Head of caudate nucleus (tissue), 42 donors: ENCODE results near the gene RPP30.

Experiments used
- DNase-seq, 42 donors: peaks; one replicate each; pipeline versions ENCODE4 v3.0.0 to v3.0.0-alpha.2; 2020 to 2021; ENCODE audit warnings: mixed read lengths in 7 of 42
- intact Hi-C: fragments of 100-400 bp; cut with DNase I; formaldehyde crosslinking; loops from one replicate; pipeline ENCODE4 v1.15.0; 2022

RPP30 gene

GRCh38 chr10:90871766-90872647 is at the start of gene RPP30:
Gene RPP30, plus strand, starts transcription at chr10:90871974. Its CDS starts 13 bp downstream, at chr10:90871987.
- intact Hi-C loops, result loop anchor here (5.0 kb wide), 1 partner anchor 120 kb away; no protein-coding TSS in a partner anchor
- DNase-seq, result peak; percentile 72 to 96 (median 91)

DNA sequence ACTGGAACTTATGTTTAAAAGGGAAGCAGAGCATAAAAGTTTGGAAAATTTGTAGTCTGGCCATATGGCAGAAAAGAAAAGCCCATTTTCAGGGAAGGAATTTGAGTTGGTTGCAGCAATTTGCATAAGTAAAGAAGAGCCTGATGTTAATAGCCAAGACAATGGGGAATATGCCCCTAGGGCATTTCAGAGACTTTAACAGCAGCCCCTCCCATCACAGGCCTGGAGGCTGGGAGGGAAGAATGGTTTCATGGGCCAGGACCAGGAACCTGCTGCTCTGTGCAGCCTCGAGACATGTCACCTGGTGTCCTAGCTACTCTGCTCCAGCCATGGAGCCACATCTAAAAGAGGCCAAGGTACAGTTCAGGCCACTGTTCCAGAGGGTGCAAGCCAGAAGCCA is 49.3 kb upstream of the RPP30 start:
- intact Hi-C loops, result no loop called here
- DNase-seq, result no peak

GRCh38 chr10:90832111-90832510 is 39.7 kb upstream of the RPP30 start:
- DNase-seq, result no peak
- intact Hi-C loops, result no loop called here

GRCh38 chr10:90834326-90834725 is 37.4 kb upstream of the RPP30 start:
- no peak for DNase-seq
- intact Hi-C loops, result no loop called here

GRCh38 chr10:90837486-90837885 is 34.3 kb upstream of the RPP30 start:
- intact Hi-C loops, result no loop called here
- DNase-seq, result no peak

DNA sequence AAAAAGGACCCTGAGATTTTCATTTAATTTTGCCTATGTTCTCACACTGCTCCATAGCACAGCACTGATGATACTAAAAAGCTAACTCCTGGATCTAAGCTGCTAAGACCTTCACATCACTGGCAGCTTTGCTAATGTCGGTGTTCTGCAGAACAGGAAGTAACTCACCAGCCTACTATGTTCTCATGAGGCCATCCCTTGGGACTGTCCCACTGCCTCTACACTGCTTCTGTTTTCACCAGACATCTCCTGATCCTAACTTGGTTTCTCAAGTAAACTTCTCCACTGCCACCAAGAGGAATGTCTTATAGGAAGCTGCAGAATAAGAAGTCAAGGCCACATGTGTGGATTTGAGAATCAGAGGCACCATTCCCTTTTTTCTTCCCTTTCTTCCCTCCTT is 29.0 kb upstream of the RPP30 start:
- intact Hi-C loops, result no loop called here
- no peak for DNase-seq

DNA sequence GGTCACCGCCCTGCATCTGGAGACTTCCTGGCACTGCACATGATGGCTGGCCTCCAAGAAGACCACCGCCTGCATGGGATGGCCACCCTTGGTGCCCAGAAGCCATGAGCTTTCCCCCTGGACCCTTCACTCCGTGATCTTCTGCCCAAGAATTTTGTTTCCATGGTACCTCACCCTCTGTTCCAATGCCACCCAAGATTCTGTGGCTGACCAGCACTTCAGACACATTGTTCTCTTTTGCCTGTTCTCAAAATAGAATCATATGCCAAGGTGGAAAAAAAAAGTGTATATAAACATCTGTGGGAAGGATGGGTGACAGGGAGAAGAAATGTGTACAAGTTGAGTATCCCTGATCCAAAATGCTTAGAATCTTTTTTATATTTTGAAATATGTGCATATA is 26.0 kb upstream of the RPP30 start:
- no peak for DNase-seq

GRCh38 chr10:90846746-90847145 is 25.0 kb upstream of the RPP30 start:
- intact Hi-C loops, result no loop called here
- no peak for DNase-seq

More for the DNA sequence above, 26.0 kb upstream of the RPP30 start:
- intact Hi-C loops, result no loop called here

- peak in 5 of 42 donors; percentile 4 to 52 (median 16) for DNase-seq
Observed at GRCh38 chr10:90847436-90847835, 24.3 kb upstream of the RPP30 start.

DNA sequence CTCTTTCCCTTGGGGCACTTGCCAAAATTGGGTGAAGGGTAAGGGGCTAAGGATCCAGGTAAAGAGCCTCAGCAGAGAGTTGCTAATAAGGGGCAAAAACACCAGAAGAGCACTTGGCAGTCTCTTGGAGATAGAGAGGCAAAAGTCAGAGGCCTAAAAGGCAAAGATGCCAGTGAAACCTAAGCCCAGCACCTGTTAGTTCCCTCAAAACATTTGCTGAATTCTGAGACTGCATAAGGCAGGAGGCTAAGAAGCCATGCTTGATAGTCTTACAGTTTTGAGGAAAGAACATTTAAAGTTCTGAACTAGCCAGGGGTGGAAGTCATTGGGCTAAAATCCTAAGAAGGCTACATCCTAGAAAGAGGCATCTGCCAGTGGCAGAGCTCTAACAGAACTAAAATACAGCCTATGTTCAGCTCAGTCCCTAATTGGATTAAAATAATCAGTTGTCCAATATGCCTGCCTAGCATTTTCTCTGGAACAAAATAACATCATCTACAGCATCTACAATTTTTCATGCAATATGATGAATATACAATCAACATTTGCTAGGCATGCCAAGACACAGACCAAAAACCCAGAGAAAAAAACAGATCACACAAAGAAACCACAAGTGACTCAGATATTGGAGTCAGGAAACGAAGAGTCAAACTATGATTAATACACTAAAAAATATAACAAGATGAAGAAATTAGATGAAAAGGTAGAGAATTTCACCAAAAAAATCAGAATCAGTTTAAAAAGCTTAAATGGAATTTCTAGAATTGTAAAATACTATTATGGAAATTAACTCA is 21.6 kb upstream of the RPP30 start:
- no peak for DNase-seq
- intact Hi-C loops, result no loop called here

More at GRCh38 chr10:90847436-90847835, 24.3 kb upstream of the RPP30 start:
- intact Hi-C loops, result no loop called here

GRCh38 chr10:90855126-90855525 is 16.6 kb upstream of the RPP30 start:
- intact Hi-C loops, result no loop called here
- DNase-seq, result no peak

- intact Hi-C loops, result no loop called here
- DNase-seq, result no peak
Observed at GRCh38 chr10:90856261-90856660, 15.5 kb upstream of the RPP30 start.

GRCh38 chr10:90856964-90857634 is 14.7 kb upstream of the RPP30 start:
- DNase-seq, result no peak
- intact Hi-C loops, result no loop called here

DNA sequence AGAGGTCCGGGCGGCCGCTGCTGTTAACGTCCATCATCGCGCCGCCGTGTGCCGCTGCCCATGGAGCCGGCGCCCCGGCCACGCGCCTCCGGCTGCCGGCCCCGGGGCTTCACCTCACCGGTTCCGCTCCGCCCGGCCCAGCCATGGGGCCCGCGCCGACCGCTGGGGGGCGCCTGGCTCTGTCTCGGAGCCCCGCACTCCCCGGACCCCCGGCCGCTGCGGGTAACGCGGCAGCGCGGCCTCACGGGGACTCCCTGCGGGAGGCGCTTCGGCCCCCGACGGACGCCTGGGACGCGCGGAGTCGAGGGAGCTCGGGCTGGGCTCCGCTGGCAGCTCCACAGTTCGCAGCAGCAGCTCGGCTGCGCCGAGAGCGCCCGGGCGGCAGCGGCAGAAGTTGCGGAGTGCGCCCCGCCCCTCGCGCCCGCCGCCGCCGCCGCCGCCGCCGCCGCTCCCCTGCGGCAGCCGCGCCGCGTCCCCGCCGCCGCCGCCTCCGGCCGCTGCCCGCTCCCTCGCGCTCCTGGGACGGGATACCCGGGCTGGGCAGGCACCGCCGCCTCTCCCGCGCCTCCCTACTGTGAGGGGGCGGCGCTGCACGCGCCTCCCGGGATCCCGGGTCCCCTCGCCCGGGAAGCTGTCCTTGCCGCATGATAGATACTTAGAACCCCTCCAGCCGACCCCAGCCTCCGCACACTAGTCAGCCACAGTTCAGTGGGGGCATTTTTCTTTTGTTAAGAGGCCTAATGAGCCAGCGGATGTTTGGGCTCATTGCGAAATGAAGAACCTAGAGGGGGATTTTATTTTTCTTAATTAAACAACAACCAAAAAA is 13.9 kb upstream of the RPP30 start, which contains the start of gene HTR7:
HTR7 (minus strand) TSS at position 405 of the 826 bp plus-strand sequence; CDS start at position 37, 368 bp downstream.
- intact Hi-C loops, result no loop called here
- peak in 38 of 42 donors; percentile 13 to 83 (median 57) for DNase-seq

- intact Hi-C loops, result no loop called here
- no peak for DNase-seq
Observed at GRCh38 chr10:90858461-90858968, 13.3 kb upstream of the RPP30 start.

- intact Hi-C loops, result no loop called here
- DNase-seq, result no peak
Observed at GRCh38 chr10:90859321-90859751, 12.4 kb upstream of the RPP30 start.

- intact Hi-C loops, result no loop called here
- no peak for DNase-seq
Observed at GRCh38 chr10:90860790-90861189, 11.0 kb upstream of the RPP30 start.

GRCh38 chr10:90862908-90863514 is 8.8 kb upstream of the RPP30 start:
- DNase-seq, result peak in 5 of 42 donors; percentile 5 to 24 (median 11)
- intact Hi-C loops, result no loop called here
